ENCODE measurements around the gene GLIS1. TPM values are rescaled to one million over a fixed set of nuclear protein-coding genes. Genes with fewer than 3 reads are reported as not detected.

Gene GLIS1
- polyA plus RNA-seq, 1 donor from 2014 or later = not detected

- Histone ChIP-seq H3K9ac (ENCODE audit: low read length) (no peak overlapping the region), H2AFZ (ENCODE audit: low read depth, low read length) (no peak overlapping the region), H3F3A (ENCODE audit: insufficient read depth, low read length, poor library complexity, severe bottlenecking) (no peaks in the 10 kb centered on the region), H3K9me3 (ENCODE audit: low read length) (no peaks in the 10 kb centered on the region), H3K4me2 (ENCODE audit: low read length) (no peak overlapping the region), H4K20me1 (ENCODE audit: insufficient read depth) (no peaks in the 10 kb centered on the region), H3K27me3 (ENCODE audit: insufficient read depth, low read depth, low read length) (peaks cover 15% of the 10 kb centered on the region), H3K9me2 (ENCODE audit: insufficient read depth, low read length) (no peaks in the 10 kb centered on the region), H3K27ac (ENCODE audit: low read length) (no peak overlapping the region), H3K4me3 (ENCODE audit: low read length) (no peak overlapping the region), H3K79me2 (replicated peaks; ENCODE audit: insufficient read depth, low read length) (no peaks in the 10 kb centered on the region), H3K36me3 (ENCODE audit: insufficient read depth, low read length) (no peaks in the 10 kb centered on the region)
- no peak for TF ChIP-seq TAF1 (IDR thresholded peaks at IDR 0.05; ENCODE audit: low read depth)
- TF ChIP-seq POLR2AphosphoS5 (IDR thresholded peaks at IDR 0.05) = no peak
- TF ChIP-seq CTCF (IDR thresholded peaks at IDR 0.05; ENCODE audit: poor library complexity, severe bottlenecking) = no peak
- no peak for TF ChIP-seq SMC3 (conservative IDR thresholded peaks at IDR 0.05; ENCODE audit: poor library complexity)
- TF ChIP-seq REST (IDR thresholded peaks at IDR 0.05; ENCODE audit: borderline replicate concordance) = no peak
- no peak for TF ChIP-seq EZH2 (IDR thresholded peaks at IDR 0.05; ENCODE audit: borderline replicate concordance, insufficient read depth, low read length, poor library complexity, severe bottlenecking)
Observed at GRCh38 chr1:53730224-53730865, 8.6 kb downstream of the GLIS1 start.

GRCh38 chr1:53729456-53730223 lies 9.3 kb downstream of the GLIS1 start:
- no peaks in the 10 kb centered on the region for H3K9me3 ChIP-seq (ENCODE audit: low read length)
- H2AFZ ChIP-seq (ENCODE audit: low read depth, low read length) = no peak overlapping the region
- H3K27me3 ChIP-seq (ENCODE audit: insufficient read depth, low read depth, low read length) = peaks cover 8% of the 10 kb centered on the region
- no peak overlapping the region for H3K4me3 ChIP-seq (ENCODE audit: low read length)
- no peak for TF ChIP-seq POLR2AphosphoS5 (IDR thresholded peaks at IDR 0.05)
- no peak for TF ChIP-seq MXI1 (conservative IDR thresholded peaks at IDR 0.05; ENCODE audit: poor library complexity, severe bottlenecking)
- no peak for TF ChIP-seq SMC3 (conservative IDR thresholded peaks at IDR 0.05; ENCODE audit: poor library complexity)
- no peak for TF ChIP-seq TAF1 (IDR thresholded peaks at IDR 0.05; ENCODE audit: low read depth)
- no peak for TF ChIP-seq REST (IDR thresholded peaks at IDR 0.05; ENCODE audit: borderline replicate concordance)
- no peak for TF ChIP-seq CTCF (IDR thresholded peaks at IDR 0.05; ENCODE audit: poor library complexity, severe bottlenecking)
- TF ChIP-seq RAD21 (conservative IDR thresholded peaks at IDR 0.05) = no peak
- TF ChIP-seq EZH2 (IDR thresholded peaks at IDR 0.05; ENCODE audit: borderline replicate concordance, insufficient read depth, low read length, poor library complexity, severe bottlenecking) = no peak
- TF ChIP-seq EP300 (conservative IDR thresholded peaks at IDR 0.05; ENCODE audit: poor library complexity, severe bottlenecking) = no peak
- no peaks in the 10 kb centered on the region for H3K9me2 ChIP-seq (ENCODE audit: insufficient read depth, low read length)
- no peak overlapping the region for H3K4me2 ChIP-seq (ENCODE audit: low read length)
- H3K79me2 ChIP-seq (replicated peaks; ENCODE audit: insufficient read depth, low read length) = no peaks in the 10 kb centered on the region
- H3K9ac ChIP-seq (ENCODE audit: low read length) = no peak overlapping the region
- no peaks in the 10 kb centered on the region for H4K20me1 ChIP-seq (ENCODE audit: insufficient read depth)
- no peaks in the 10 kb centered on the region for H3K36me3 ChIP-seq (ENCODE audit: insufficient read depth, low read length)
- no peaks in the 10 kb centered on the region for H3F3A ChIP-seq (ENCODE audit: insufficient read depth, low read length, poor library complexity, severe bottlenecking)
- H3K27ac ChIP-seq (ENCODE audit: low read length) = no peak overlapping the region

Measured in neural cell (in vitro differentiated cells).